Neural cell (in vitro differentiated cells): ENCODE results near the gene GRID1.

Experiments
- MXI1 ChIP-seq: fragments of 450-650 bp; conservative IDR thresholded peaks from 2 replicates; pipeline ENCODE4 v1.6.1; 2014; ENCODE audit warnings: antibody characterized with exemption, mild to moderate bottlenecking; ENCODE audit not compliant: poor library complexity, severe bottlenecking
- POLR2AphosphoS5 ChIP-seq: IDR thresholded peaks from 2 replicates; pipeline ENCODE4 v1.6.1; 2012
- TAF1 ChIP-seq: IDR thresholded peaks from 2 replicates; pipeline ENCODE4 v1.6.1; 2012; ENCODE audit warnings: low read depth
- TF ChIP-seq, protein P1 (sequence below): fragments of 450-650 bp; IDR thresholded peaks from 2 replicates; pipeline ENCODE4 v1.5.1; 2014; ENCODE audit warnings: antibody characterized with exemption, mild to moderate bottlenecking, moderate library complexity; ENCODE audit not compliant: poor library complexity, severe bottlenecking
- TF ChIP-seq, protein P2 (sequence below): IDR thresholded peaks from 2 replicates; pipeline ENCODE4 v1.6.1; 2012; ENCODE audit warnings: borderline replicate concordance

DNA sequence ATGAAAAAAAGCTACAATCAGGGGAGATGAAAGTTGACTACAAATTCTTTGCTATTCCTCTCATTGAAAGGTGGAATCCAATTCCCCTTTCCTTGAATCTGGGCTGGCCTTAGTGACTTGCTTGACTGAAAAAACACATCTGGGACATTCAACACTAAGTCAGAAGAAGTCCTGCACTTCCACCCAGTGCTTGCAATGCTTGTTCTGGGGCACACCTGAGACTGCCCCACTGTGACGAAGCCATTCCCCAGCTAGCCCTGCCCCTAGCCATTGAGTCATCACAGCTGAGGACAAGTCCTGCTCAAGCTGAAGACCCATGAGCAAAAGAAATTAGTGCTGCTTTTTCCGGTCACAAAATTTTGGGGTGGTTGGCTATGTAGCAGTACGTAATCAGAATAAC lies 19.2 kb upstream of the GRID1 start:
- TF ChIP-seq, protein P1, sequence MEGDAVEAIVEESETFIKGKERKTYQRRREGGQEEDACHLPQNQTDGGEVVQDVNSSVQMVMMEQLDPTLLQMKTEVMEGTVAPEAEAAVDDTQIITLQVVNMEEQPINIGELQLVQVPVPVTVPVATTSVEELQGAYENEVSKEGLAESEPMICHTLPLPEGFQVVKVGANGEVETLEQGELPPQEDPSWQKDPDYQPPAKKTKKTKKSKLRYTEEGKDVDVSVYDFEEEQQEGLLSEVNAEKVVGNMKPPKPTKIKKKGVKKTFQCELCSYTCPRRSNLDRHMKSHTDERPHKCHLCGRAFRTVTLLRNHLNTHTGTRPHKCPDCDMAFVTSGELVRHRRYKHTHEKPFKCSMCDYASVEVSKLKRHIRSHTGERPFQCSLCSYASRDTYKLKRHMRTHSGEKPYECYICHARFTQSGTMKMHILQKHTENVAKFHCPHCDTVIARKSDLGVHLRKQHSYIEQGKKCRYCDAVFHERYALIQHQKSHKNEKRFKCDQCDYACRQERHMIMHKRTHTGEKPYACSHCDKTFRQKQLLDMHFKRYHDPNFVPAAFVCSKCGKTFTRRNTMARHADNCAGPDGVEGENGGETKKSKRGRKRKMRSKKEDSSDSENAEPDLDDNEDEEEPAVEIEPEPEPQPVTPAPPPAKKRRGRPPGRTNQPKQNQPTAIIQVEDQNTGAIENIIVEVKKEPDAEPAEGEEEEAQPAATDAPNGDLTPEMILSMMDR = no peak
- TF ChIP-seq, protein P2, sequence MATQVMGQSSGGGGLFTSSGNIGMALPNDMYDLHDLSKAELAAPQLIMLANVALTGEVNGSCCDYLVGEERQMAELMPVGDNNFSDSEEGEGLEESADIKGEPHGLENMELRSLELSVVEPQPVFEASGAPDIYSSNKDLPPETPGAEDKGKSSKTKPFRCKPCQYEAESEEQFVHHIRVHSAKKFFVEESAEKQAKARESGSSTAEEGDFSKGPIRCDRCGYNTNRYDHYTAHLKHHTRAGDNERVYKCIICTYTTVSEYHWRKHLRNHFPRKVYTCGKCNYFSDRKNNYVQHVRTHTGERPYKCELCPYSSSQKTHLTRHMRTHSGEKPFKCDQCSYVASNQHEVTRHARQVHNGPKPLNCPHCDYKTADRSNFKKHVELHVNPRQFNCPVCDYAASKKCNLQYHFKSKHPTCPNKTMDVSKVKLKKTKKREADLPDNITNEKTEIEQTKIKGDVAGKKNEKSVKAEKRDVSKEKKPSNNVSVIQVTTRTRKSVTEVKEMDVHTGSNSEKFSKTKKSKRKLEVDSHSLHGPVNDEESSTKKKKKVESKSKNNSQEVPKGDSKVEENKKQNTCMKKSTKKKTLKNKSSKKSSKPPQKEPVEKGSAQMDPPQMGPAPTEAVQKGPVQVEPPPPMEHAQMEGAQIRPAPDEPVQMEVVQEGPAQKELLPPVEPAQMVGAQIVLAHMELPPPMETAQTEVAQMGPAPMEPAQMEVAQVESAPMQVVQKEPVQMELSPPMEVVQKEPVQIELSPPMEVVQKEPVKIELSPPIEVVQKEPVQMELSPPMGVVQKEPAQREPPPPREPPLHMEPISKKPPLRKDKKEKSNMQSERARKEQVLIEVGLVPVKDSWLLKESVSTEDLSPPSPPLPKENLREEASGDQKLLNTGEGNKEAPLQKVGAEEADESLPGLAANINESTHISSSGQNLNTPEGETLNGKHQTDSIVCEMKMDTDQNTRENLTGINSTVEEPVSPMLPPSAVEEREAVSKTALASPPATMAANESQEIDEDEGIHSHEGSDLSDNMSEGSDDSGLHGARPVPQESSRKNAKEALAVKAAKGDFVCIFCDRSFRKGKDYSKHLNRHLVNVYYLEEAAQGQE = no peak
- TF ChIP-seq POLR2AphosphoS5 = no peak
- TF ChIP-seq TAF1 = no peak
- no peak for TF ChIP-seq MXI1
